Measurements from ENCODE around the gene ARL2BP.

The ARL2BP gene

GRCh38 chr16:57234707-57235092 lies 10.4 kb upstream of the ARL2BP start:
- no peak for FAIRE-seq
- no peak for DNase-seq (ENCODE audit: insufficient read length, low spot score)

DNA sequence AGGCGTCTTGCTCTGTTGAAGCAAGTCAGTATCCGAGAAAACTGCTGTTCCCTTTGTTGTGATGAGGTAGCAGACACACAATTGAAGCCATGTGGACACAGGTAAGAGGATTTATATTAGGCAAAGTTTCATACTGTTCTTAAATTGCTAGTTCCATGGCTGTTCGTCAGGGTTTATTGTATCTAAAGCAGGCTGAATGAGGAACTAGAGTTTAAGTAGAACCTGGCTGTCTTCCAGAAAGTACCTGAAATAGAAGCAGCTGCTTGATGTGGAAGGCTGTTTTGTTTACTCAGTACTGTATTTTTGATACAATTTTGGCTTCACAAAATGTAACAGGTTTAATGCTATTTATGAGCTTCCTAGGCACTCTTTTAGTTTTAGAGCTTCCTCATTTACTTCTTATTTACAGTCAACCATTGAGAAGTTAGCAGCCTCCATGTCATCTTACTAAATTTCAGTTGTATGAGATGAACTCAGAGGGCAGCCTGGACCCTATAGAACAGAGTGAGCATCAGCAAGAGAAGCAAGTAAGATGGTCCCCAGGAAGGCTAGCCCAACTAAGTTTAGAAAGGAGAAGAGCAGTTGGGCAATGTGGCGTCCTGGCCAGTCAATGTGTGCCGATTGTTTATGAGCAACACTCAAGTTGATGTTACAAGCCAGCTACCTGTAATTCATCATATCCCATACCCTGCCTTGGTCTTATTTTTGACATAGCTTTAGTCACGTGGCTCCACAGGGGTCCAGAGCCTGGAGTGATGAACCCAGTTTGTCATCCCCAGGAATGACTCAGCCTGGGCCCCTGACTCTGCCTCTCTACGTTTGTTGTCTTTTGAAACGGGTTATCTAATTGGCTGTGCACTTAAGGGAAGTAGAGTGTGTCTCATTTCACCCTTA lies 9.7 kb upstream of the ARL2BP start:
- FAIRE-seq (peak; percentile 33), DNase-seq (ENCODE audit: insufficient read length, low spot score) (no peak)

GRCh38 chr16:57236022-57236350 lies 9.1 kb upstream of the ARL2BP start:
- DNase-seq (ENCODE audit: insufficient read length, low spot score): no peak
- FAIRE-seq: no peak

DNA sequence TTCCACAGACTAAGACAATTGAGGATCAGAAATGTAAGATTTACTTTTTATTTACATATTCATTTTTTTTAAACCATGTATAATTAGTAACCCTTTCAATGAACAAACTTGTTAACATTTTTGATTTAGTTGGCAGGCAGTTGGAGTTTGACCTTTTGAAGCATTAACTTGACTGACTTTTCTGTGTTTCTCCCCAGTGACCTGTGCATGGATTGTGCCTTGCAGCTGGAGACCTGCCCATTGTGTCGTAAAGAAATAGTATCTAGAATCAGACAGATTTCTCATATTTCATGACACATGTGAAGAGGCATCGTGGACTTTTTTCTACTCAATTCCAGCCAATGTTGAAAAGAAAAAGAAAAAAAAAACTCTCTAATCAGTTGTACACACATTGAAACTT lies 6.4 kb upstream of the ARL2BP start:
- FAIRE-seq (no peak), DNase-seq (ENCODE audit: insufficient read length, low spot score) (no peak)

DNA sequence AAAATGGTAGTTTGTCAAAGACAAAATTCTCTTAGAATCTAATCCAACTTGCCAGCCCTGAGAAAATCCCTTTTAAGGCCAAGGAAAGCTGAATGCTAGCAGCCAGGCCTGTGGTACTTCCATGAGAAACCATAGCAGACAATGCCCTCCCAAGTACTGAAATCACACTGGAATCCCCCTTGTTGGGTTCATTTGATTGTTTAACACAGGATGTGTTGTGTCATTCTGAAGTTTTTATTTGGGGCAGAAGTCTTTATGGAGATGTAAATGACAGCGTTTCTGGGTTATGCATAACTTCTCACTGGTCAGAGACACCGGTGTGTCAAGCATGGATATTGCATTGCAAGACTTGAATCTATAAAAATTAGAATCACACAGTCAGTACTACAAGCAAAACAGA lies 6.0 kb upstream of the ARL2BP start:
- FAIRE-seq (no peak), DNase-seq (ENCODE audit: insufficient read length, low spot score) (no peak)

- FAIRE-seq: peak; percentile 84
Observed at GRCh38 chr16:57240851-57241250, 4.2 kb upstream of the ARL2BP start.

DNA sequence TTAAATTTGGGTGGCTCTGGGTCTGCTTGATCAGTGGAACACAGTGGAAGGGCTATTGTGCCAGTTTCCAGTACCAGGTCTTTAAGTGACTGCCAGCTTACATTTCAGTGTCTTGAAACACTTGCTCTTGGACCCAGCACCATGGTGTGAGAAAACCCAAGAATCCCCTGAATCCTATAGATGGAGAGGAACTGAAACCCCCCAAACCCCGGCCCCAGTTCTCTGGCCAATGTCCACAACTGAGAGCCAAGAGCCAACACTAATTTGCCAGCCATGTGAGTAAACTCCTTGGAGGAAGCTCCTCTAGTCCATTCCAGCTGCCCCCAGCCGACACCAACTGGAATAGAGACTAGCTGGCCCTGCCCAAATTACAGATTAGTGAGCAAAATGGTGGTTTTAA lies 2.4 kb upstream of the ARL2BP start:
- no peak for DNase-seq (ENCODE audit: insufficient read length, low spot score)
- FAIRE-seq: no peak

More at GRCh38 chr16:57240851-57241250, 4.2 kb upstream of the ARL2BP start:
- peak; percentile 21 for DNase-seq (ENCODE audit: insufficient read length, low spot score)

DNA sequence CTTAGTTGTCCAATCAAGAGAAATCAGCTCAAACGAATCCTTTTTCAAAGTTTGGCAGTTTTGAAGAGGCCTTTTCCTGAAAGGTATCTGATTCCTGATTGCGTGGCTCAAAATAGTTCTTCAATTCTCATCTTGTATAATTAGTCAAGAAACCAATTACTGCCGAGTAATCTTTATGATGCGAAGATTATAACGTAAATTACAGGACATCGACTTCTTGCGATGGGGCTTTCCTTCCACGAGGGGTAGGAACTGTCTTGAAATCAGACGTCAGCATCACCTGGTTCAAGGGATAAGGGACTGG lies 644 bp upstream of the ARL2BP start:
- FAIRE-seq (no peak), DNase-seq (ENCODE audit: insufficient read length, low spot score) (no peak)

- FAIRE-seq: no peak
Observed at GRCh38 chr16:57245472-57246113, 534 bp downstream of the ARL2BP start.

DNA sequence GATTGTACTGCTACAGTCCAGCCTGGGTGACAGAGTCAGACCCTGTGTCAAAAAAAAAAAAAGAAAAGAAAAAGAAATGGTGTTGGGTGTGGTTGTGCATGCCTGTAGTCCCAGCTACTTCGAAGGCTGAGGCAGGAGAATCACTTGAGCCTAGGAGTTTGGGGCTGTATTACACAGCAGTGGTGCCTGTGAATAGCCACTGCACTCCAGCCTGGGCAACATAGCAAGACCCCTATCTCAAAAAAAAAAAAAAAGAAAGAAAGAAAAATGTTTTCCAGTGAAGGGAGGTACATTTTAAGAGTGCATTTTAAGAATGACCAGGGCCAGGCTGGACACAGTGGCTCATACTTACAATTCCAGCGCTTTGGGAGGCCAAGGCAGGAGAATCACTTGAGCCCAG lies 6.3 kb downstream of the ARL2BP start:
- no peak for DNase-seq (ENCODE audit: insufficient read length, low spot score)
- FAIRE-seq: no peak

More at GRCh38 chr16:57245472-57246113, 534 bp downstream of the ARL2BP start:
- DNase-seq (ENCODE audit: insufficient read length, low spot score): no peak

- no peak for FAIRE-seq
- no peak for DNase-seq (ENCODE audit: insufficient read length, low spot score)
Observed at GRCh38 chr16:57252148-57252721, 7.2 kb downstream of the ARL2BP start.

DNA sequence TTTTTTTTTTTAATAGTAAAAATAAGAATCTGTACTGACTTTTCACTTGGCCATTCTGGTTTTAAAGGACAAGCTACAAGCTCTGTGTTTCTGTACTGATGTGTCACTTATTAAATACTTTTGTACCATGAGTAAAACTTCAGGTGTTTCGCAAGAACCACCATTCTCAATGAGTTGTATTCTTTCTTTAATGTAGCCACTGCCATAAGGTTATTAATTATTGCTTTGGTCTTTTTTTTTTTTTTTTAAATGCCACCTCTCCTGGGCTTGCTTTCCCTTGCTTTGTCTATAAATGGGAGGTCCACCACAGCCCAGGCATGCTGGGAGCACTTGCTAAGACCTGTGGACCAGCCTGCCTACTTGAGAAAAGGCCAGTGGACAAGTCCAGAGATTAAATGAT lies 8.4 kb downstream of the ARL2BP start:
- DNase-seq (ENCODE audit: insufficient read length, low spot score): no peak

GRCh38 chr16:57255686-57256415 lies 10.8 kb downstream of the ARL2BP start:
- DNase-seq (ENCODE audit: insufficient read length, low spot score): no peak

More for the DNA sequence above, 8.4 kb downstream of the ARL2BP start:
- FAIRE-seq: no peak

DNA sequence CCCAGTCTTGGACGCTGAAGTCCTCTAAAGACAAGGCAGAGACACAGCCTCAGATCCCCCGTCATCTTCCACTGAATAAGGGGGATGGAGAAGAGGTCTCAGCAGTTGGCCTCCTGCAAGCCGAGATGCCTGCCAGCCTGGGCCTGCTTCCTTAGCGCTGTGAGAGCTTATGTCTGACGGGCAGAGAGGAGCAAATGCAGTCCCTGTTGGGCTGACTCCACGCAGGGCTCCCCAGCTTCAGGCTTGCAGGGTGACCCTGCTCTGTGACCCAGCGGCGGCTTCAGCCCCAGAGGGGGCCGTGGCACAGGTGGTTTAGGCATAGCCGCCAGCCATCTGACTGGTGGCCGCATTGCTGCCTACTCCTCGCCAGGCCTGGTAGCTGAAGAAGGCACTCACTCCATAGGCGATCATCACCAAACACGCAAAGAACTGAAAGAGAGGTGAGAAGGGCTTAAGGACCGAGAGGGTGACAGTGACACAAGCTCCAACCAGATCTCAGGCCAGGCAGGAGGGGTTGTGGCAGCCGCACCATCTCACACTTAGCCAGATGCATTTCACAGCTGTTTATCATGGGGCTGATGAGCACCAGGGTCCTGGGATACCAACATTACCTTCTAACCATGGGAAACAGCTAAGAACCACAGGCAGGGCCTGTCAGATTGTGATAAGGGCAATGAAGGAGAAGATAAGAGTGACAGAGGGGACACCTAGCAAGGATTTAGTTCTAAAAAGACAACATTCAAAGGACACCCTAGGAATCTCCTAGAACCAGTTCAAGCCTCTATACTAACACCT lies 11.7 kb downstream of the ARL2BP start:
- no peak for FAIRE-seq
- DNase-seq (ENCODE audit: insufficient read length, low spot score): no peak

More at GRCh38 chr16:57255686-57256415, 10.8 kb downstream of the ARL2BP start:
- no peak for FAIRE-seq

GRCh38 chr16:57257455-57258070 lies 12.5 kb downstream of the ARL2BP start:
- no peak for FAIRE-seq
- no peak for DNase-seq (ENCODE audit: insufficient read length, low spot score)

DNA sequence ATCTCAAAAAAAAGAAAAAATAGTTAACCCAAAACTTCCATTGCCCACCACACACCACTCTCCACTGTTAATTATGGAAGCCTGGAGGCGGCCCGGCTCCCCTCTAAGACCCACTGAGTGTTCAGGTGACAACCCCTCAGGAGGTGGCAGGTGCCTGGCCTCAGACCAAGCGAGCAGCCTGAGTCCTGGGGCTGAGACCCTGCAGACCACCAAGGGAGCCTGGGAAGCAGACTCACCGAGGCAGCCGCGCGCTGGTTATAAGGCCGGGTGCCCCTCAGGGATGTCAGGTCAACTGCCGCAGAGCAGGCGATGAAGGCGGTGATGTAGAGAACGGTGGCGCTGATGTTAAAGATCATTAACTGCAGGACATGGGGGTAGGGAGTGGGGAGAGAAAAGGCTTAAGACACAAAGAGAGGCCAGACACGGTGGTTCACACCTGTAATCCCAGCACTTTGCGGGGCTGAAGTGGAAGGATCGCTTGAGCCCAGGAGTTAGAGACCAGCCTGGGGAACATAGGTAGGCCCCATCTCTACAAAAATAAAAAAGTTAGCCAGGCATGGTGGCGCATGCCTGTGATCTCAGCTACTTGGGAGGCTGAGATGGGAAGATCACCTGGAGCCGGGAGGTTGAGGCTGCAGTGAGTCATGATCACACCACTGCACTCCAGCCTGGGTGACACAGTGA lies 13.3 kb downstream of the ARL2BP start:
- DNase-seq (ENCODE audit: insufficient read length, low spot score) (no peak), FAIRE-seq (no peak)

DNA sequence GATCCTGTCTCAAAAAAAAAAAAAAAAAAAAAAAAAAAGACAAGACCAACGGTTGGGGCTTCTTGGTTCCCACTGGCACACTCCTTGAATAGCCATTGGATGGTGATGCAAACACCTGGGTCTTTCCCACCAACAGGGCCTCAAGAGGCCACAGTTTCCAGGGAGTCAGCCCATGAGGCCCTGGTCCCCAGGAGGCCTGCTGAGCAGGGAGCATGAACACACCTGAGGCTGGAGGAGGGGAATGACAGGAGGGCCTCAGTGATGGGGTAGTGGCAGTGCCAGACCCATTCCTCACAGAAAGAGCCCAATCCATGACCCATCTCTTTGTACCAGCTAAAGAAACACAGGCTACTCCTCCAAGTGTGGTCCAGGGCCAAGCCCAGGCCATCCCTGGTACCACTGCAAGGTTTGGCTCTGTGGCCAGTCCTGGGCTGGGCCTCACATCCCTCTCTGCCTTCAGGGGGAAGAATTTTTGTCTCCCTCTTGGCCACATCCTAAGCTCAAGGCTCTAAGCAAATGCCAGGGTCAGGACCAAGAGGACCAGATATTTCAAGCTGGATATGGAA lies 13.9 kb downstream of the ARL2BP start:
- FAIRE-seq: no peak
- DNase-seq (ENCODE audit: insufficient read length, low spot score): no peak

DNA sequence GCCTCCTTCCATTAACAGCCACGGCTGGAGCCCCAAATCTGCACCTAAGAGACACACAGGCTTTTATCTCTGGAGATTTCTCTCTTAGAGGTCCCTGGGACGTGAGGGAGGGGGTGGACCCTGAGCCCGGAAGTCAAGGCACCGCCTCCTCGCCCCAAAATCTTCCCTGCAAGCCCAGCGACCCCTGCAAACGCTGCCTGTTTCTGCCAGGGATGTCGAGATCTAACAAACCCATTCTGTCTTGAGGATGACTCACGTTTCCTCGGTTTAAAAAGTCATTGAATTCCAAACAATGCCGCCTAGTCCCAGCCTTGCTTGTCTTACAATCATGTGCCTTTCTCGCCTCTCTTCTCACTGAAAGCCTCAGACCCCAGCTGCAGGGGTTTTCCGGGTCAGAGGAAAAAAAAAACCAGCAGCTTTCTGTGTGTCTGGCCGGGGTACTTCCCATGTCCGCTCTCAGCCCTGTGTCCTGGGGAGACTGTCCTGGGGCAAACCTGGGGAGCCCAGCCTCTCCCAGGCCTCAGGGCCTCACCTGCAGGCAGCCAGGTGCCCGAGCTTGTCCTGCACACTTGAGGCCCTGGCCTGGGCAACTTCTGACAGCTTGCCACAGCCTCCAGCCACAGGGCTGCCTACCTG lies 15.4 kb downstream of the ARL2BP start:
- no peak for DNase-seq (ENCODE audit: insufficient read length, low spot score)
- FAIRE-seq: peak; percentile 71

GRCh38 chr16:57261806-57262205 lies 16.7 kb downstream of the ARL2BP start:
- DNase-seq (ENCODE audit: insufficient read length, low spot score) (no peak), FAIRE-seq (no peak)

Measured in GM19239 (cell line).